ENCODE measurements around the gene AACS.
"Not testable (repeated sequence)": the region's sequence is repeated elsewhere in the genome, so short reads cannot be mapped to it uniquely, and the experiment has no call there.

AACS gene

GRCh38 chr12:125065021-125065918, at the start of gene AACS:
Gene AACS, plus strand, starts transcription at chr12:125065435. Its CDS starts 150 bp downstream, at chr12:125065585.
- peak; percentile 97 for ATAC-seq
- peak; percentile 83 for DNase-seq

DNA sequence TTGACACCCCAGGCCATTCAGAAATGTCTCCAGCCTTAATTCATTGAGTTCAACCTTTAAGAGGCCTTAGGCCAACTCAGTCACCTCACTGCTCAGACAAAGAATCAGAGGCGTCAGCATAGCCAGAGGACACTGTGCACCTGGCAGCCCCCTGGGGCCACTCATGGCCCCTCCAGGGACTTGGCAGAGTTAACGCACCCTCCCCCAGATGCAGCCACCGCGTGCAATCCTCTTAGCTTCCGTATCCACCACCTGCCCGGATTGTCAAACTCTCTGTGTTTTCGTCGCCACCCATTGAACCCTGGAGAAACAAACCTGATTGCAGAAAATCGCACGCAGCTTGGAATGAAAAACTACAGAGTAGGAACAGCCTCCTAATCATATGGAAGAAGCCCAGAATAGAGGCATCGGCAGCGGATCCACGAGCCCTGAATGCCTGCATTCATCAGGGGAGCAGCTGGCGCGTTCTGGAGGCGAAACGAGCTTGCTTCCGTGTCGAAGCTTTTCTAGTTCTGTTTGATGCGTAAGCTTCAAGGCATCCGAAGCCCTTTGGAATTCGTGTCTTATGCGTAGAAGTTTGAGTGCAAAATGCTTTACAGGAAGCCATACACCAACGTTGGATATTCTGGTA, 49.4 kb upstream of the AACS start:
- no peak for DNase-seq
- no peak for ATAC-seq

GRCh38 chr12:125017801-125018200, 47.4 kb upstream of the AACS start:
- ATAC-seq = no peak

GRCh38 chr12:125018356-125018755, 46.9 kb upstream of the AACS start:
- DNase-seq (no peak), ATAC-seq (no peak)

More at GRCh38 chr12:125017801-125018200, 47.4 kb upstream of the AACS start:
- DNase-seq = no peak

GRCh38 chr12:125021096-125021495, 44.1 kb upstream of the AACS start:
- DNase-seq = no peak
- no peak for ATAC-seq

DNA sequence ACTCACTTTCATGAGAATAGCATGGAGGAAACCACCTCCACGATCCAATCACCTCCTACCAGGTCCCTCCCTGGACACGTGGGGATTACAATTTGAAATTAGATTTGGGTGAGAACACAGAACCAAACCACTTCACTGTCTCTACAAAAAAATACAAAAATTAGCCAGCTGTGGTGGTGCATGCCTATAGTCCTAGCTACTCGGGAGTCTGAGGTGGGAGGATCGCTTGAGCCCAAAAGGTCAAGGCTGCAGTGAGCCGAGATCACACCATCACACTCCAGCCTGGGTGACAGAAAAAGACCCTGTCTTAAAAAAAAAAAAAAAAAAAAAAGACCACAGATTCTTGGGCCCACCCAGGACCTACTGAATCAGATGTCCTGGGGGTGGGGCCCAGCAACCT, 43.5 kb upstream of the AACS start:
- ATAC-seq (no peak), DNase-seq (no peak)

DNA sequence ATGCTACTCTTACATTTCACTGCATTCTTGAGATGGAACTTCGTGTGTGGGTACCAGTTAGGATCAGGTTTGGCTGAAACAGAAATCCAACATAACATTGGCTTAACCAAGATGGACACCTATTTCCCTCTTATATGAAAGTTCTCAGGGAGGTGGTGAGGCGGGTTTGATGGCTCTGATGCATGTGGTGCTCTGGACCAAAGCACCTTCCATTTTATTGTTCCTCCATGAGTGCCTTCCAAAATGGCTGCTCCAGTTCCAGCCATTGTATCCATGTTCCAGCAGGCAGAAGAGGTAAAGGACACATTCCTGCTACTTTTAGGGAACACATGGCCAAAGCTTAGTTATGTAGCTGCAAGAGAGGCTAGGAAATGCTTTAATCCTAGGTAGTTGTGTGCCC, 42.2 kb upstream of the AACS start:
- no peak for DNase-seq
- ATAC-seq = no peak

DNA sequence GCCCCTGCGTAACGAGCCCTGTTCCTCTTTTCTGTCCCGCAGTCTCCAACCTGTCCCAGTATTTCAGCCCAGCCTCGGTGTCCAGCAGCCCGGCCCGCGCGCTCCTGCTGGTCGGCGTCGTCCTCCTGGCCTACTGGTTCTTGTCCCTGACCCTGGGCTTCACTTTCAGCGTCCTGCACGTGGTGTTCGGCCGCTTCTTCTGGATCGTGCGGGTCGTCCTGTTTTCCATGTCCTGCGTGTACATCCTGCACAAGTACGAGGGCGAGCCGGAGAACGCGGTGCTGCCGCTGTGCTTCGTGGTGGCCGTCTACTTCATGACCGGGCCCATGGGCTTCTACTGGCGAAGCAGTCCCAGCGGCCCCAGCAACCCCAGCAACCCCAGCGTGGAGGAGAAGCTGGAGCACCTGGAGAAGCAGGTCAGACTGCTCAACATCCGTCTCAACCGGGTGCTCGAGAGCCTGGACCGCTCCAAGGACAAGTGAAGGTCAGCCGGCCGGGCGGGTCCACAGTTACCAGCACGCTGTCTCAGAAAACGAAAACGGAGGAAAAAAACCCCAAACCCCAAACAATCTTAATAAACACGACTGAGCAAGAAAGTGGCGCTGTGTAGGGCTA, 40.2 kb upstream of the AACS start:
- DNase-seq (no peak), ATAC-seq (no peak)

DNA sequence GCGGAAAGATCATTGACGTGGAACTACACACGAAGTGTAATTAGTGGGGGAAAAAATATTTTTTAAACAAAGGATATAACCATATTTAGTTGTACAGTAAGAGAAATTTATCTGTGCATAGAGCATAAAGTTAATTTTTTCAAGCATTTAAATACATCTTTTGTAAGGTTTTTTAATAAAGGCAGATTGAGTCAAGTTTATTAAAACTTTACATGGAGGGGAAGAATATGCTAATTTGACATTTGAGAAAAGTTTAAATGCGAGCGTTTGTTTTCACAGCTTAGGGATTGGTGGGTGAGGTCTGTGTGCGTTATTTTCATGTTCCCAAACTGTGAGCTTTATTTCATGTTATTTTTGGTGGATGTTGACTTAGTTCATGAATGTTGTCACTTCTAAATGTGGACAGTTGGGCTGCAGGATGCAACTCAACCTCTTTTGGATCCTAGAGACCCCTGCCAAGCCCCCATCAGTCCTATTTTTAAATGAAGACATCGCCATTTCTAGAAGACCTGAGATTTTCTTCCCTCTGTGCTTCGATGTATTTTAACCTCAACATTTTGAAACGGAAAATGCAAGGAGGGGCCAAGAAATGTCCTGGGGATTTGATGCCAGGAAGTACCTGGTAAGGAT, 39.5 kb upstream of the AACS start:
- DNase-seq = no peak
- ATAC-seq = no peak

DNA sequence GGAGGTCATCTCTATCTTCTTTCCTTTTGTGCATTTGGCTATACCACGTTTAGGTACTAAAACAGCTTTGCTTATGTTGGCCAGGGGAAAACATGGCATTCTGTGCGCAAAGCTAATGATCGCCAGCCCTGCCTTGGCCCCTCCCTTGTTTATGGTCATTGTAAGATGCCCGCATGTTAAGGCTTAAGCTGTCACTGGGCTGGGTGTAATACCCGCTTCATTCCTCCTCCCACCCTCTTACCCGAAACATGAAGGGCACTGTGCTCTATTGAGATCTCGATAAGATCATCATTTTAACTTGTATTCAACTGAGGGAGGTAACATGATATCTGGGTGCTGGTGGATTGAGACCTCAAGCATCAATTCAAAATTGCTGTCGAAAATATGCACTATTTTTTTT, 37.1 kb upstream of the AACS start:
- DNase-seq (no peak), ATAC-seq (no peak)

- DNase-seq = no peak
- ATAC-seq = no peak
Observed at GRCh38 chr12:125029761-125030358, 35.4 kb upstream of the AACS start.

DNA sequence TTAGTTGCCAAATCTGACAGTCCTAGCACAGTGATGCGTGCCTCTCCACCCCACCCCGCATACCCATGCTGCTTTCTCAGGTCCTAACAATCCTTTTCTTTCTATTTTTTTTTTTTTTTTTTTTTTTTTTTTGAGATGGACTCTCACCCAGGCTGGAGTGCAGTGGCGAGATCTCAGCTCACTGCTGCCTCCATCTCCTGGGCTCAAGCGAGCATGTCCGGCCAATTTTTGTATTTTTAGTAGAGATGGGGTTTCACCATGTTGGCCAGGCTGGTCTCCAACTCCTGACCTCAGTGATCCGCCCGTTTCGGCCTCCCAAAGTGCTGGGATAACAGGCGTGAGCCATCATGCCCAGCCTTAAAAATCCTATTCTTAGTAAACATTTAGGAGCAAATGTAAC, 33.8 kb upstream of the AACS start:
- not testable (repeated sequence) for ATAC-seq, DNase-seq

DNA sequence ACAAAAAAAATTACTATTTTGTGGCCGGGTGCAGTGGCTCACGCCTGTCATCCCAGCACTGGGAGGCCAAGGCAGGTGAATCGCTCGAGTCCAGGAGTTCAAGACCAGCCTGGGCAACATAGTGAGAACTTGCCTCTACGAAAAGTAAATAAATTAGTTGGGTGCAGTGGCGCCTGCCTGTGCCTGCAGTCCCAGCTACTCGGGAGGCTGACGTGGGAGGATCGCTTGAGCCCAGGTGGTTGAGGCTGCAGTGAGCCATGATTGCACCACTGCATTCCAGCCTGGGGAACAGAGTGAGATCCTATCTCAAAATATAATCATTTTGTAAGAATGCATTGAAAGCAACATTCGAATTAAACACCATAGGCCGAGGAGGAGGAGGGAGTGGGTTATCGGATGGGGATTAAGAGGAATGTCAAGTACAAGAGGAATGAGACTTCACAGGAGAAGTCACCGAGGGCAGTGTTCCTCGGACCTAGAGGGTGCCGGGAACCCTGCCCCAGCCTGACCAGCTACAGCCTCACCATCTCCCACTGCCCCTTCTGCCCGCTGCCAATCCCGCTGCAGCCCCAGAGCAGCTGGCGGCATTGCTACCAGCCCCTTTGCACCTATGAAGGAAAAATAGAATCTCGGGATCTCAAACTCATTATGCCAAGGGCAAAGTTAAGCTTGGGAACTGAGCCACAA, 32.6 kb upstream of the AACS start:
- DNase-seq (no peak), ATAC-seq (no peak)

DNA sequence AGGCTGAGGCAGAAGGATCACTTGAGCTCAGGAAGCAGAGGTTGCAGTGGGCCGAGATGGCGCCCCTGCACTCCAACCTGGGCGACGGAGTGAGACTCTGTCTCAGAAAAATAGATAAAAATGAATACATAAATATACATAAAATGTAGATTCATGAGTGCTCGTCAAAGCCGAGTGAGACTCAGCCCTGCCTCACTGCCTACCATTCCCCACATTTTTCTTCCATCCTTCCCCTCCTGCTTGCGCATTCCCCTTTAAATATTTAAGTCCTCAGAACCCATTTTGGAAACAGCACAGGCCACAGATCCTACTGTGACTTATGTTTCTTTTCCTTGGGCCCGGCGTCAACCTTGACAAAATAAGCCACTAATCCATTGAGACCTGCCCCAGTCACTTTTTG, 31.9 kb upstream of the AACS start:
- DNase-seq = no peak
- no peak for ATAC-seq

DNA sequence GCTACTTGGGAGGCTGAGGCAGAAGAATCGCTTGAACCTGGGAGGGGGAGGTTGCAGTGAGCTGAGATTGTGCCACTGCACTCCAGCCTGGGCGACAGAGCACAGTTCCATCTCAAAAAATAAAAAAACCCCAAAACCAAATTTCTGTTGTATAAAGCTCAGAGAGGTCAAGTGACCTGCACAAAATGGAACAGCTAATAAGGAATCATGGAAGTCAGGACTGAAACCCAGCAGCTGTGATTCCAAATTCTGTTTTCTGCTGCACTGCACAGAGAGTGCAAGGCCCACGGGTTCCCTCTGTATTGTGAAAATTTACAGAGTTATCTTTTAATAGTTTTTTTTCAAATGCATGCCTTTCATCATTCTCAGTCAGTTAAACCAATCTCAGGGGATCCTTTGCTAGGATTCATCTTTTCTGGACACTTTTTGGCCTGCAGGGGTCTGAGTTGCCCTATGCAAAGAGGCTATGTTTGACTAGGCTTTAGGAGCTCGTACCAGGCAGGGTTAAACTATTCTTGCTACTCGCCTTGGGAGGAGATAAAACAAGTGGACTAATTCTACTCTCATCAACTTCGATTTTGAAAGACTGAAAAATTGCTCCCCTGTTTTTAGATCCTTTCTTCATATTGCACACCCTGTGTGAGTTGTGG, 26.1 kb upstream of the AACS start:
- no peak for DNase-seq
- ATAC-seq = no peak

DNA sequence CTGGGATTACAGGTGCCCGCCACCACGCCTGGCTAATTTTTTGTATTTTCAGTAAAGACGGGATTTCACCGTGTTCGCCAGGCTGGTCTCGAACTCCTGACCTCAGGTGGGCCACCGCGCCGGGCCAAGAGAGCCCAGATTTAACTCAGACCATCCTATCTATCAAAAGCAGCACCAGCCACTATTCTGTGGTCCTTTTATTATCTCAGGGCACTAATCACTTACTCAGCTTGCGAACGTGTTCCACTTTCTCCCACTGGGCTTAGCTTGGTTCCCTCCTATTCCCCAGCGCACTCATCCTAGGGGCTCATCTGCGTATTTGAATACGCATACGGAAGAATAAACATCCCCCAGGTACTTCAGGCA, 16.2 kb upstream of the AACS start:
- no peak for DNase-seq
- ATAC-seq = no peak

- ATAC-seq = no peak
- peak; percentile 14 for DNase-seq
Observed at GRCh38 chr12:125050446-125050845, 14.8 kb upstream of the AACS start.

GRCh38 chr12:125050868-125051267, 14.4 kb upstream of the AACS start:
- ATAC-seq (no peak), DNase-seq (no peak)

DNA sequence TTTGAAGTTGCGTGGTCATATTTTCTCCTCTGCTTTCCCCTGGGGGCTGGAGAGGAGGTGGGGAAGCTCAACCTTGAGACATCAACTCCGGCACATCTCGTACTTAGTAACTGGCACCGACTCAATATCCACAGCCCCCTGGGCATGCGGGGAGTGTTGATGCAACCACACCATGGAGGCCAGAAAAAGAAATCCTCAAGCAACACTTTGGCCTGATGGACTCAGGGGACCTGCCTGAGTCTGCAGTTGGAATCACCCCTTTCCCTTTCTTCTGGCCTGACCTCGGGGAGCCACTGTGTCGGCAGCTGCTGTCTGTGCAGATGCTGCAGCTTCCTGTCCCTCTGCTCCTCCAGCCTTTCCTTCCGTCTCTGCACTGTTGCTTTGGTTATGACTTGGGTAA, 11.4 kb upstream of the AACS start:
- ATAC-seq (no peak), DNase-seq (no peak)

- ATAC-seq = no peak
- DNase-seq = no peak
Observed at GRCh38 chr12:125055591-125055990, 9.6 kb upstream of the AACS start.

DNA sequence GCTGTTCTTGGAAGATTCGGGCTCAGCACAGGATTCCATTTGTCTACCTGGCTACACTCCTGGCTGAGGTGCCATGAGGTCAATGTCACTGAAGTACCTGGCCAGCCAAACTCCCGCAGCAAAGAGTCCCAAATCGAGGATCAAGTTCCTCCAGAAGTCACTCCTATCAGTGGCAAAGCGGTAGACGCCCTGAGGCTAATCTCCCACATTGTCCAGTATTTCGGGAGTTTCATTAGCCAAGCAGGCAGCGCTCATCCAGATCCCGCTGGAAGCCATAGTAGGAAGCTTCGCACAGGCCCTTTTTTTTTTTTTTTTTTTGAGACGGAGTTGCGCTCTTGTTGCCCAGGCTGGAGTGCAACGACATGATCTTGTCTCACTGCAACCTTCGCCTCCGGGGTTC, 8.9 kb upstream of the AACS start:
- no peak for ATAC-seq

More for the DNA sequence above, 8.9 kb upstream of the AACS start:
- DNase-seq = no peak

Measured in stimulated activated naive CD8-positive, alpha-beta T cell treated with anti-CD3 and anti-CD28 coated beads, Interleukin-15, Interleukin-2, amounts not matched to agents 100 U/mL and 50 U/mL, for 24 hours (primary cell).